Hepatic stellate cell (primary cell): Measurements from ENCODE around the gene PARD3.
"Not testable (repeated sequence)": the region's sequence is repeated elsewhere in the genome, so short reads cannot be mapped to it uniquely, and the experiment has no call there.

ENCODE experiments used
- DNase-seq: peaks from one replicate; pipeline ENCODE4 v3.0.0; 2011; ENCODE audit warnings: low spot score

The PARD3 gene

DNA sequence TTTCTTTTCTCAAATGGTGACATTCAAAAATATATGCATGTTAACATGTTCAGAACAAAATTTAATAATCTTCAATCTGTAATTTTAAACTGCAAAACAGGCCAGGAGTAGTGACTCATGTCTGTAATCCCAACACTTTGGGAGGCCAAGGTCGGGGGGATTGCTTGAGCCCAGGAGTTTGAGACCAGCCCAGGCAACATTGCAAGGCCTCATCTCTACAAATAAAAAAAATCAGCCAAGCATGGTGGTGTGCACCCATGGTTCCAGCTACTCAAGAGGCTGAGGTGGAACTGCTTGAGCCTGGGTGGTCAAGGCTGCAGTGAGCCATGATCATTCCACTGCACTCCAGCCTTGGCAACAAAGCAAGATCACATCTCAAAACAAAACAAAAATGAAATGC, 394.3 kb downstream of the PARD3 start:
- DNase-seq: no peak

DNA sequence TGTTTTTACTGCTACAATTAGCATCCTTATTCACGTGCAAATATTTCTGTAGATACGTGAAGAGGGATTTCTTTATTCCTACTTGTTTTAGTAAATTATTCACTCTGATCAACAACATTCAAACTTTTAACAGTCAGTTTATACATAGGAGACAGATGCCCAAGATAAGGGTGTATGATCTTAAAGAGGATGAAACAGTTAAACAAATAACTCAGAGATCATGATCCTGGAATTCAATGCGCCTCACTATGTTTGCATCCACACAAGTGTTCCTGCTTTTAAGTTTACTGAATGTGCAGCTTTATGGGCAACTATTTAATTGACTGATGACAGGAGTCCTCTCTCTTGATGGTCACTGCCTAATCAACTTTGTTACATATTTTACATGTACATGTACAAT, 394.8 kb downstream of the PARD3 start:
- no peak for DNase-seq

GRCh38 chr10:34415039-34415438, 400.1 kb downstream of the PARD3 start:
- no peak for DNase-seq

- DNase-seq: no peak
These were observed 401.1 kb downstream of the PARD3 start for GRCh38 chr10:34413756-34414587.

DNA sequence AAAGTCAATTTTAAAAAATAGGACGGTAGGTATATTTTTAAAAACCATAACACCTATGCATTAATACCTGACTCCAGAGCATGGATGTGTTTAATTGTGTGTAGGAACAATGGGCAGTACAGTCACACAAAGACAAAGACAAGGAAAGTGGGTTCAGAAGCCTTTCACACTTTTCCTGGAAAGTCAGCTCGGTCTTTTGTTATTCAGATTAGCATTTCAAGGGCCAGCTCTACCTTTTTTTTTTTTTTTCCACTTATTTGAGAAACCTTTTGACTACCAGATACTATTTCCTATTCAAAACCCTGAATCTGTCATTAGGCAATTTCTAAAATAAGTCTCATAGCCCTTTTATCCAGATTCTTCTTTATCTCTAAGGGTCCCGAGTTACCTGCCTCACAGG, 401.9 kb downstream of the PARD3 start:
- no peak for DNase-seq

DNA sequence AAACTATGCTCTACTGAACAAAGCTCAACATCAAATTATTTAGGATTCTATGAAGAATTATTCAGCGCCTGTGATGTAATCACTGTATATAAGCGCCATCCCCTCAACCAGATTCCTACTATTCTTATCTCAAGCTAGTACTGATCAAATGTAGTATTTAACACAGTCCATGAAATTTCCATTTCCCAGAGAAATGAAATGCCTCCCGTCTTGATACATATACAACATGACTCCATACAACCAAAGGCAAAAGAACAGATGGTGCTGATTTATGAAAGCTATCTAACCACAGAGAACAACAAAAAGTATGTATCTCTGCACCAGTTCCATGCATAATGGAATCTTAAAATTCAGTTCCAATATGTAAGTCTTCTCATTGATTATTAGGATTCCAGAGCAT, 406.1 kb downstream of the PARD3 start:
- no peak for DNase-seq

DNA sequence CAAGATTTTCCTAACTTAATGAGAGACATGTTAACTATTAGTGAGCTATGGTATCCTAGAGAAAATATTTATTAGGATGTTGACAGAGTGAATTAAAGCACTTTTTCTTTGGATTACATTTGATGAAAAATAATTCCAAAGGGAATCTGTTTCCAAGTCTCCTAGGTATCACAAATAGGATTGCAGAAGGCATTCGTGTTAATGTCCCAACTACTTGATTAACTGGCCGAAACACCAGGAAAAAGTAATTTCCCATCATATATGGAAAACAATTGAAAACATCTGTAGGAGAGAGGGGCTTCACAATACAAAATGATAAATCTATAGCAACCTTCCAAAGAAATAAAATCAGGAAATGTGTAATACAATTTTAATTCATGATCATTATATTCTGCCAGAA, 406.7 kb downstream of the PARD3 start:
- DNase-seq: no peak

- DNase-seq: peak; percentile 8
These were observed 407.7 kb downstream of the PARD3 start for GRCh38 chr10:34407324-34407805.

DNA sequence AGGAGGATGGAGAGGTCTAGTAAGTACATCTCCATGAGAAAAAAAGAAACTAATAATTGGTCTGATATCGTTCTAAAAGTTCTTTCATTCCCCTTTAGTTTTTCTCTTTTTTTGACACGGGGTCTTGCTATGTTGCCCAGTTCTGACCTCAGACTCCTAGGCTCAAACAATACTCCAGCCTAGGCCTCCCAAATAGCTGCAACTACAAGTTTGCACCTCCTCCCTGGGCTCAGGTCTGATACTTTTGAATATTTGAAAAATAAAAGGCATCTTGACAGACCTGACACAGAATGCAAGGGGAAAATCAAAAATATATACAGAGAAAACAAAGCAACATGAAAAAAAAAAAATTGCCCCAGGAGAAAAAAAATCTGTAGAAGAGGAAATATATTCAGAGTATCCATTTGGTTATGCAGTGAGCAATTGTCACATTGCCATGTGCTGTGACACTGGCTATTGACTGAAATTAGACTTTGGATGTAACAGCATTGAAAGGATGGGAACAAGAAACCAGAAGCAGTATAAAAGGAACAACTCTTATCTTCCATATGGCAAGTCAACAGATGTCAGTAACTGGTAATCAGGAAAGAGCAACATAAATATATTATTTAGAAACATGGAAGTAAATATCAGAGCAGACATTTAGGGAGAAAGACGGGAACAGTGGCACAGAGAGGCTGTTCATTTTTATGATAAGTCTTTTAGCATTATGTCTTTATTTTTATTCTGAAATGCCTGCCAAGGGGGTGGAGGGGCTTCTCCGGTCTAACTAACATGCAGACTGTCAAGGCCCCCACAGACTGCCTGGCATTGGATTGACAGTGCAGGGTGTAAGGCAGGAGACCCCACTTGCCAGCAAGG, 408.4 kb downstream of the PARD3 start:
- no peak for DNase-seq

- no peak for DNase-seq
These were observed 409.3 kb downstream of the PARD3 start for GRCh38 chr10:34405611-34406462.

DNA sequence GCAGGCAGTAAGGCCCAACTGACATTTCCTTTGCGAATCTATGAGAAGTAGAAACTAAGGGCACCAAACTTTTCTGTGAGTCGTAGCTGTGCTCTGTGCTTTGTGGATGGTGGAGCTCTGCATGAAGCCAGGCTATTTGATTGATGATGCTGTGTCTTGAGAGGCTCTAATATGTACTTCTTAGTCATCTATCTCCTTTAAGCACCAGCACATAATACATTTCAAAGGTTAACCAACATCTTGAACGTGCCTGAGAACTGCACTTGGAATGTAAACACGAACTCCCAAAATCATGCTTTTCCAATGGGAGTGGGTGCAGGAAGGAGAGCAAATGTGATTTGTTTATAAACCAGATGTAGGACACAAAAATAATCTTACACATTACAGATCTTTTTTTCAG, 411.6 kb downstream of the PARD3 start:
- no peak for DNase-seq

DNA sequence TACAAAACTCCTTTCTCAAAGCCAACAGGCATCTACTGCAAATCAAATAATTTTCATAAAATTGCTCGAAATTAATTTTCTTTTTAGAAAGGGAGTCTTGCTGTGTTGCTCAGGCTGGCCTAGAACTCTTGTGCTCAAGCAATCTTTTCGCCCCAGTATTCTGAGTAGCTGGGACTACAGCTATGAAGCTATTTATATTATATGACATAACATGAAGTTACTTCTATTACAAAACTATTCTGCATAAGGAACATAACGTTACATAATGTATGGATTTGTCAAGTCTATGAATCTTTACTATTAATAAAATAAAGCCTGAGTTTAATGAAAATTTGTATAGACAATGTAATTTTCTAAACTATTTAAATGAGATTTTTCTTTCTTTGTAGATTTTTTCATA, 415.0 kb downstream of the PARD3 start:
- no peak for DNase-seq

DNA sequence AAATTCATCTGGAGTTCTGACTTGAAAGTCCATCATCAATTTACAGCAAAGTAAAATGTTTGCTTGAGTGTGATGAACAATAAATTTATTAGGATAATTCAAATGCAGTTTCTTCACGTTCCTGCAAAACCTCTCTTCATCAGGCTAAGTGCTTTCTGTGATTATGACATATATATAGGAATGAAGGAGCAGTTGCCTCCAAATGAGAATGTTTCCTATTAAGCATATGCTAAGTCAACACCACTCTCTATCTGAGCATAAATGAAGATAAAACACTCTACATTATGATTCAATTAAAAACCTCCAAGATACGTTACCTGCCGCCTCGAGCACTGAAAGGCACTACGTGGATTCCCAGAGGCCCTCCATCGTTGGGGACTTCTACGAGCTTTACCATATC, 416.1 kb downstream of the PARD3 start:
- DNase-seq: no peak

GRCh38 chr10:34397324-34397723, 417.8 kb downstream of the PARD3 start:
- peak; percentile 27 for DNase-seq

DNA sequence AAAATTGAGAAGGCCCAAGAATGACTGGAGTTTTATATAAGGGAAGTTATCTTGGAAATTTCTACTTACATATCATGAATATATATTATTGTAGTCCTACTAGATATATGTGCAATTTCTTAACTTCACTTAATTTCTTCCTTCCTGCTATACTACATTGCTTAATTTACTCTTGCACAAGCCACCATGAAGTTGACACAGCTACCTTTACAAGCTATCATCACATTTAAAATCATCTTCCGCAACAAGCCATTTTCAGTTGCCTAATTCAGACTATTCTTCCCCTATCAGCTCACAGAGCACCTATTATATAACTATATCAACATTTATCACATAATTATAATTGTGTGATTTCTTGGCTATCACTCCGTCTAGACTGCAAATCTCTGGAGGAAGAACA, 418.4 kb downstream of the PARD3 start:
- DNase-seq: no peak

DNA sequence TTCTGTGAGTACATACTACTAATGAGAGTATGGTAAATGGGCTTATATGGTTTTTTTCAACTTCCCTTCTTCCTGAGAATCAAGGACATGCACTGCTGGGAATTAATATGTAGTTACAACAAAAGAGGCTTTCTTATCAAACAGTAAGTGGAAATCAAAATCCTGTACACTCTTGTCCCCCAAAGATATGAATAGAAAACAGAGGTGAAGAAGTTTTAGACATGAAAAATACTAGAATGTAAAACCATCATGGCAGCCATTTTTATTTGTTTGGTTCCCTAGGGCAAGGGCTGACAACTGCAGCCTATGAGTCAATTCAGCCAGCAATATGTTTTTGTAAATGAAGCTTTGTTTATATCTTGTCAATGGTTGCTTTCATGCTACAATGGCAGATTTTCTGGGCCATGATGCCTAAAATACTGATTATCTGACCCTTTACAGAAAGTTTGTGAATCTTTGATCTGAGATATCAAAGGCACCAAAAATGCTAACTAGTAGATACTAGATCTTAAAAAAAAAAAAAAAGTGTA, 422.4 kb downstream of the PARD3 start:
- no peak for DNase-seq

- not testable (repeated sequence) for DNase-seq
These were observed 423.9 kb downstream of the PARD3 start for GRCh38 chr10:34391168-34391567.

- no peak for DNase-seq
These were observed 425.3 kb downstream of the PARD3 start for GRCh38 chr10:34389801-34390200.

DNA sequence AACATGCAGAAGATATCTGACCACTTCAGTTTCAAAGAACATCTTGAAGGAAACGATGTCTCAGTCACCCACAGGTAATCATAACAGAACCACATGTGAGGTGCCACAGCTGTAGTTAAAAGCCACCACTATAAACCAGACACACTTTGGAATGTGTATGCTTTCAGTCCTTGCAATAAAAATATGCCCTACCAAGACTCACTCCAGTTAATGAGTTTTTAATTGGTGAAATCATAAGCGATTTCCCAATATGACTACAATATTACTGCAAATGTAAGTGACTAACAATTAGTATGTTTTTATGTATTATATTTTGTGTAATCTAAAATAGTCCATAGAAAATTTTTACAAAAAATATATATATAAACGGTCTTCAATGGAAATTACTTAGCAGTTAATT, 428.2 kb downstream of the PARD3 start:
- DNase-seq: no peak

GRCh38 chr10:34384372-34384771, 430.7 kb downstream of the PARD3 start:
- no peak for DNase-seq

DNA sequence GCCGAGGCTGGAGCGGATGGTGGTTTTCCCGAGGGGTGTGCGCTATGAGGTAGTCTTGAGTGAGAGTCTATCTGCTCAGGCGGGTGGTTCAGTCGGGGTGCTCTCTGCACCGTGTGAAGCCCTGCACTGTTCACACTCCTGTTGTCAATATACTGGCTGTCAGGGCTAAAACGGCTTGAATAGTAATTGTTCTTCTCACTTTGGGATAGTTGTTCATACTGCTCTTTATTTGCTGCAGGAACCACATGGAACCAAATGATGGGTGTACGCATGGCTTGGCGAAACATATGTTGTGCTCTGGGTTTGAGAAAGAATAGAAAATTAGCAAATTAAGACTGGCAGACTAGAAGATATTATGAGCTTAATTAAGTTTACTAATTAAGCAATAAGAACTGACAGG, 432.5 kb downstream of the PARD3 start:
- no peak for DNase-seq

GRCh38 chr10:34380856-34381255, 434.2 kb downstream of the PARD3 start:
- no peak for DNase-seq
